Astrocyte (in vitro differentiated cells and primary cell): ENCODE results near the gene SOX18. TPM values are rescaled to one million over a fixed set of nuclear protein-coding genes. Genes with fewer than 3 reads are reported as not detected.
"Not testable (repeated sequence)": the region's sequence is repeated elsewhere in the genome, so short reads cannot be mapped to it uniquely, and the experiment has no call there.

Source experiments
- DNase-seq: peaks from one replicate; pipeline ENCODE4 v3.0.0-alpha.2; 2010; ENCODE audit warnings: low read depth
- FAIRE-seq: peaks from 2 replicates; lab custom pipeline; 2011; peaks lifted over from hg19 to GRCh38; lab: Jason Lieb, UNC
- H2AFZ ChIP-seq: 2 replicates; pipeline ENCODE4 v1.6.0; 2012; ENCODE audit warnings: low read depth, low read length, inconsistent platforms
- H3K27ac ChIP-seq: 2 replicates; pipeline ENCODE4 v1.5.1; 2011; ENCODE audit warnings: low read depth, low read length, inconsistent platforms
- H3K27me3 ChIP-seq: 2 replicates; pipeline ENCODE4 v1.6.0; 2011; ENCODE audit warnings: low read length, inconsistent platforms; ENCODE audit not compliant: insufficient read depth
- H3K36me3 ChIP-seq: 2 replicates; pipeline ENCODE4 v1.5.1; 2011; ENCODE audit warnings: low read length, inconsistent platforms; ENCODE audit not compliant: insufficient read depth
- H3K4me1 ChIP-seq: 2 replicates; pipeline ENCODE4 v1.5.1; 2011; ENCODE audit warnings: low read length, inconsistent platforms; ENCODE audit not compliant: insufficient read depth
- H3K4me2 ChIP-seq: 2 replicates; pipeline ENCODE4 v1.6.0; 2012; ENCODE audit warnings: low read length, inconsistent platforms
- H3K4me3 ChIP-seq: 2 replicates; pipeline ENCODE4 v1.5.1; 2011; ENCODE audit warnings: low read depth, mild to moderate bottlenecking, low read length, inconsistent platforms; ENCODE audit not compliant: insufficient read depth
- H3K79me2 ChIP-seq: 2 replicates; pipeline ENCODE4 v1.6.0; 2012; ENCODE audit warnings: mild to moderate bottlenecking, low read length, inconsistent platforms; ENCODE audit not compliant: insufficient read depth
- H3K9ac ChIP-seq: 2 replicates; pipeline ENCODE4 v1.6.0; 2012; ENCODE audit warnings: mild to moderate bottlenecking, low read length, inconsistent platforms
- H3K9me3 ChIP-seq: 2 replicates; pipeline ENCODE4 v1.5.1; 2012; ENCODE audit warnings: low read depth, mild to moderate bottlenecking, low read length, inconsistent platforms; ENCODE audit not compliant: insufficient read depth
- H4K20me1 ChIP-seq: 2 replicates; pipeline ENCODE4 v1.6.0; 2012; ENCODE audit warnings: low read length, inconsistent platforms; ENCODE audit not compliant: insufficient read depth
- H3K27ac Mint-ChIP-seq: one replicate; pipeline ENCODE4 v1.8.0; 2021; ENCODE audit warnings: mild to moderate bottlenecking, mixed read lengths; ENCODE audit not compliant: unreplicated experiment
- H3K27me3 Mint-ChIP-seq: one replicate; pipeline ENCODE4 v1.8.0; 2021; ENCODE audit warnings: low read depth, mixed read lengths; ENCODE audit not compliant: unreplicated experiment
- H3K36me3 Mint-ChIP-seq: one replicate; pipeline ENCODE4 v1.8.0; 2021; ENCODE audit warnings: low read depth, mixed read lengths; ENCODE audit not compliant: unreplicated experiment
- H3K4me1 Mint-ChIP-seq: one replicate; pipeline ENCODE4 v1.8.0; 2021; ENCODE audit warnings: low read depth, mixed read lengths; ENCODE audit not compliant: unreplicated experiment
- H3K4me3 Mint-ChIP-seq: one replicate; pipeline ENCODE4 v1.8.0; 2021; ENCODE audit warnings: mild to moderate bottlenecking, moderate library complexity, mixed read lengths; ENCODE audit not compliant: unreplicated experiment
- H3K9me3 Mint-ChIP-seq: one replicate; pipeline ENCODE4 v1.8.0; 2021; ENCODE audit warnings: mild to moderate bottlenecking, mixed read lengths; ENCODE audit not compliant: unreplicated experiment
- CTCF ChIP-seq: IDR thresholded peaks from 2 replicates; pipeline ENCODE4 v1.5.1; 2011; ENCODE audit warnings: low read depth, mild to moderate bottlenecking, inconsistent platforms, low read length, moderate library complexity; ENCODE audit not compliant: insufficient read depth
- EZH2 ChIP-seq: IDR thresholded peaks from 2 replicates; pipeline ENCODE4 v1.6.1; 2012; ENCODE audit warnings: mild to moderate bottlenecking, low read length, inconsistent platforms; ENCODE audit not compliant: insufficient read depth
- total RNA-seq: library from RNA; stranded (reverse); gene quantifications from 2 replicates; pipeline ENCODE4 v1.2.1, GENCODE V29; 2021

SOX18 gene
- total RNA-seq, 1 donor from 2014 or later: 0.52 TPM

GRCh38 chr20:64021124-64021975 lies 28.1 kb downstream of the SOX18 start:
- Histone ChIP-seq H3K9me3 (no peaks in the 10 kb centered on the region), H3K27me3 (no peaks in the 10 kb centered on the region), H3K9ac (no peak overlapping the region), H3K4me1 (no peaks in the 10 kb centered on the region), H4K20me1 (peaks cover 38% of the 10 kb centered on the region), H3K27ac (no peak overlapping the region), H3K4me2 (no peak overlapping the region), H3K4me3 (no peak overlapping the region), H2AFZ (no peak overlapping the region), H3K79me2 (no peaks in the 10 kb centered on the region), H3K36me3 (peaks cover 33% of the 10 kb centered on the region)
- Mint-ChIP-seq H3K9me3 (no peaks in the 10 kb centered on the region), H3K27me3 (no peaks in the 10 kb centered on the region), H3K4me3 (no peak overlapping the region), H3K4me1 (peaks cover 3% of the 10 kb centered on the region), H3K27ac (no peak overlapping the region), H3K36me3 (peaks cover 29% of the 10 kb centered on the region)
- no peak for DNase-seq
- no peak for TF ChIP-seq CTCF
- TF ChIP-seq EZH2: no peak
- FAIRE-seq: no peak

- no peaks in the 10 kb centered on the region for H3K9me3 Mint-ChIP-seq
- no peaks in the 10 kb centered on the region for H3K4me1 Mint-ChIP-seq
- DNase-seq (no peak), FAIRE-seq (no peak)
- H3K4me1 ChIP-seq: no peaks in the 10 kb centered on the region
- peaks cover 23% of the 10 kb centered on the region for H4K20me1 ChIP-seq
- H3K36me3 ChIP-seq: peaks cover 37% of the 10 kb centered on the region
- TF ChIP-seq CTCF (no peak), EZH2 (no peak)
- H3K27ac ChIP-seq: no peak overlapping the region
- H3K9ac ChIP-seq: no peak overlapping the region
- no peak overlapping the region for H2AFZ ChIP-seq
- peaks cover 28% of the 10 kb centered on the region for H3K36me3 Mint-ChIP-seq
- H3K9me3 ChIP-seq: no peaks in the 10 kb centered on the region
- no peaks in the 10 kb centered on the region for H3K27me3 ChIP-seq
- no peak overlapping the region for H3K4me2 ChIP-seq
- no peak overlapping the region for H3K4me3 ChIP-seq
- no peaks in the 10 kb centered on the region for H3K27me3 Mint-ChIP-seq
- H3K27ac Mint-ChIP-seq: no peak overlapping the region
- peaks cover 11% of the 10 kb centered on the region for H3K79me2 ChIP-seq
- H3K4me3 Mint-ChIP-seq: no peak overlapping the region
Observed at GRCh38 chr20:64015635-64016034, 33.8 kb downstream of the SOX18 start.

GRCh38 chr20:64012385-64013154 lies 36.9 kb downstream of the SOX18 start:
- H3K36me3 ChIP-seq: peaks cover 36% of the 10 kb centered on the region
- not testable (repeated sequence) for H2AFZ ChIP-seq, H3K27ac ChIP-seq, H3K27me3 ChIP-seq, H3K9me3 Mint-ChIP-seq, H3K4me2 ChIP-seq, H3K9me3 ChIP-seq, H3K27me3 Mint-ChIP-seq, FAIRE-seq, H3K4me3 ChIP-seq, H3K27ac Mint-ChIP-seq, DNase-seq, H3K4me1 Mint-ChIP-seq, H3K4me1 ChIP-seq, H3K9ac ChIP-seq, H3K4me3 Mint-ChIP-seq
- peaks cover 43% of the 10 kb centered on the region for H3K36me3 Mint-ChIP-seq
- peaks cover 22% of the 10 kb centered on the region for H3K79me2 ChIP-seq
- peaks cover 45% of the 10 kb centered on the region for H4K20me1 ChIP-seq
